ENCODE data around the gene MYZAP.

DNA sequence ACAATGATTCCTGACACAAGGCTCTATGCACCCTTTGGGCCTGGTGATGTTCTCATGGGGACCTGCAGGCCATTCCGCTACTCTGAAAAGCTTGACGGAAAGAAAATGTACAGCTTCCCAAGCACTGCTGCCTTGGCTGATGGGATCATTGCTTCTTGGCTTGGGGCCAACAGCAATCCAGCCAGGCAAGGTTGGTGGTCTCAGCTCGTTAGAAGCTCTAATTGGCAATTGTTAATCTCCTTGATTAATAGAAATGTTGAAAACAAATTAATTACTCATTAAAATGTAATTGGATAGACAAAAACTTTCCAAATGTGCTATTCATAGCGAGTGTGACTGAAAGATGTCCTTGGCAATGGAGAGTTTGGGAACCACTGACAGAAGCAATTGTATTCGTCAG, 16.3 kb upstream of the MYZAP start:
- TF ChIP-seq ATRX (CRISPR knock-in tag; IDR thresholded peaks at IDR 0.05; ENCODE audit: borderline replicate concordance) (no peak), ZNF136 (CRISPR knock-in tag; IDR thresholded peaks at IDR 0.05; ENCODE audit: low read depth) (no peak), KDM5A (IDR thresholded peaks at IDR 0.05; ENCODE audit: borderline replicate concordance, low read length) (no peak)
- TF ChIP-seq, protein P1, sequence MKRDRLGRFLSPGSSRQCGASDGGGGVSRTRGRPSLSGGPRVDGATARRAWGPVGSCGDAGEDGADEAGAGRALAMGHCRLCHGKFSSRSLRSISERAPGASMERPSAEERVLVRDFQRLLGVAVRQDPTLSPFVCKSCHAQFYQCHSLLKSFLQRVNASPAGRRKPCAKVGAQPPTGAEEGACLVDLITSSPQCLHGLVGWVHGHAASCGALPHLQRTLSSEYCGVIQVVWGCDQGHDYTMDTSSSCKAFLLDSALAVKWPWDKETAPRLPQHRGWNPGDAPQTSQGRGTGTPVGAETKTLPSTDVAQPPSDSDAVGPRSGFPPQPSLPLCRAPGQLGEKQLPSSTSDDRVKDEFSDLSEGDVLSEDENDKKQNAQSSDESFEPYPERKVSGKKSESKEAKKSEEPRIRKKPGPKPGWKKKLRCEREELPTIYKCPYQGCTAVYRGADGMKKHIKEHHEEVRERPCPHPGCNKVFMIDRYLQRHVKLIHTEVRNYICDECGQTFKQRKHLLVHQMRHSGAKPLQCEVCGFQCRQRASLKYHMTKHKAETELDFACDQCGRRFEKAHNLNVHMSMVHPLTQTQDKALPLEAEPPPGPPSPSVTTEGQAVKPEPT (CRISPR knock-in tag; IDR thresholded peaks at IDR 0.05; ENCODE audit: low read depth), result no peak
- TF ChIP-seq, protein P2, sequence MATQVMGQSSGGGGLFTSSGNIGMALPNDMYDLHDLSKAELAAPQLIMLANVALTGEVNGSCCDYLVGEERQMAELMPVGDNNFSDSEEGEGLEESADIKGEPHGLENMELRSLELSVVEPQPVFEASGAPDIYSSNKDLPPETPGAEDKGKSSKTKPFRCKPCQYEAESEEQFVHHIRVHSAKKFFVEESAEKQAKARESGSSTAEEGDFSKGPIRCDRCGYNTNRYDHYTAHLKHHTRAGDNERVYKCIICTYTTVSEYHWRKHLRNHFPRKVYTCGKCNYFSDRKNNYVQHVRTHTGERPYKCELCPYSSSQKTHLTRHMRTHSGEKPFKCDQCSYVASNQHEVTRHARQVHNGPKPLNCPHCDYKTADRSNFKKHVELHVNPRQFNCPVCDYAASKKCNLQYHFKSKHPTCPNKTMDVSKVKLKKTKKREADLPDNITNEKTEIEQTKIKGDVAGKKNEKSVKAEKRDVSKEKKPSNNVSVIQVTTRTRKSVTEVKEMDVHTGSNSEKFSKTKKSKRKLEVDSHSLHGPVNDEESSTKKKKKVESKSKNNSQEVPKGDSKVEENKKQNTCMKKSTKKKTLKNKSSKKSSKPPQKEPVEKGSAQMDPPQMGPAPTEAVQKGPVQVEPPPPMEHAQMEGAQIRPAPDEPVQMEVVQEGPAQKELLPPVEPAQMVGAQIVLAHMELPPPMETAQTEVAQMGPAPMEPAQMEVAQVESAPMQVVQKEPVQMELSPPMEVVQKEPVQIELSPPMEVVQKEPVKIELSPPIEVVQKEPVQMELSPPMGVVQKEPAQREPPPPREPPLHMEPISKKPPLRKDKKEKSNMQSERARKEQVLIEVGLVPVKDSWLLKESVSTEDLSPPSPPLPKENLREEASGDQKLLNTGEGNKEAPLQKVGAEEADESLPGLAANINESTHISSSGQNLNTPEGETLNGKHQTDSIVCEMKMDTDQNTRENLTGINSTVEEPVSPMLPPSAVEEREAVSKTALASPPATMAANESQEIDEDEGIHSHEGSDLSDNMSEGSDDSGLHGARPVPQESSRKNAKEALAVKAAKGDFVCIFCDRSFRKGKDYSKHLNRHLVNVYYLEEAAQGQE (IDR thresholded peaks at IDR 0.05; ENCODE audit: borderline replicate concordance in 1 of 2, low read depth in 1 of 2, low read length in 2 of 2), result no peak
- TF ChIP-seq, protein P3, sequence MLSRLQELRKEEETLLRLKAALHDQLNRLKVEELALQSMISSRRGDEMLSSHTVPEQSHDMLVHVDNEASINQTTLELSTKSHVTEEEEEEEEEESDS (CRISPR knock-in tag; IDR thresholded peaks at IDR 0.05; ENCODE audit: borderline replicate concordance), result no peak
